Sigmoid colon (tissue), 7 donors: ENCODE results near the gene P2RX2. TPM values are rescaled to one million over a fixed set of nuclear protein-coding genes. Genes with fewer than 3 reads are reported as not detected.
A peak's percentile ranks its signal among the peaks of the same experiment; 100 is the strongest.

Experiments
- DNase-seq: peaks from one replicate; pipeline ENCODE4 v3.0.0-alpha.2; 2019
- H3K27ac ChIP-seq, 4 donors: fragments of 200-600 bp; sonication (generic); one replicate each; pipeline ENCODE4 v1.5.1; 2016 to 2019; ENCODE audit warnings: mild to moderate bottlenecking in 1 of 4
- H3K27me3 ChIP-seq, 3 donors: fragments of 200-600 bp; sonication (generic); one replicate each; pipeline ENCODE4 v1.5.1; 2019; ENCODE audit warnings: mild to moderate bottlenecking in 1 of 3
- H3K36me3 ChIP-seq, 4 donors: fragments of 200-600 bp; sonication (generic); one replicate each; pipeline ENCODE4 v1.5.1; 2016 to 2019
- H3K4me1 ChIP-seq, 4 donors: fragments of 200-600 bp; sonication (generic); one replicate each; pipeline ENCODE4 v1.5.1; 2017 to 2019
- H3K4me3 ChIP-seq, 4 donors: fragments of 200-600 bp; sonication (generic); one replicate each; pipeline ENCODE4 v1.5.1; 2017 to 2019; ENCODE audit warnings: mild to moderate bottlenecking in 2 of 4, moderate library complexity in 1 of 4
- H3K9me3 ChIP-seq, 4 donors: fragments of 200-600 bp in 3 of 4; sonication (generic) in 3 of 4; one replicate each; pipeline versions ENCODE4 v1.5.1 to v1.6.1; 2013 to 2019
- CTCF ChIP-seq, 4 experiments: fragments of 450-650 bp in 3 of 4; fragments of 200-600 bp in 1 of 4; IDR thresholded peaks; one replicate each; pipeline ENCODE4 v1.5.1; 2016 to 2019; ENCODE audit warnings: antibody characterized with exemption in 4 of 4, mild to moderate bottlenecking in 3 of 4, moderate library complexity in 2 of 4
- EP300 ChIP-seq, 4 donors: sonication (generic); formaldehyde crosslinking; IDR thresholded peaks; one replicate each; pipeline ENCODE4 v1.6.1; 2017; ENCODE audit warnings: antibody characterized with exemption in 4 of 4
- POLR2A ChIP-seq, 2 donors: fragments of 450-650 bp; IDR thresholded peaks; one replicate each; pipeline ENCODE4 v1.6.1; 2016; ENCODE audit warnings: antibody characterized with exemption in 2 of 2, mild to moderate bottlenecking in 2 of 2, moderate library complexity in 2 of 2
- POLR2AphosphoS5 ChIP-seq, 4 donors: sonication (generic); formaldehyde crosslinking; IDR thresholded peaks; one replicate each; pipeline ENCODE4 v1.6.1; 2017; ENCODE audit warnings: antibody characterized with exemption in 4 of 4
- WGBS, 2 donors: extraction: QIAGEN DNeasy Blood & Tissue Kit; methylation state at CpG; one replicate each; pipeline ENCODE4 v1.1.7; 2013; 5-methylcytosine and 5-hydroxymethylcytosine counted together
- intact Hi-C: fragments of 100-400 bp; cut with DNase I; formaldehyde crosslinking; loops from one replicate; pipeline ENCODE4 v1.15.1; 2023
- polyA plus RNA-seq, 3 donors: library from polyadenylated mRNA; stranded (reverse); fragments of 200-250 nt; gene quantifications; one replicate each; pipeline ENCODE4 v1.2.3, GENCODE V29; 2013
- total RNA-seq, 4 donors: library from RNA; depleted of rRNA; stranded (reverse); fragments of >200 nt; gene quantifications; one replicate each; pipeline ENCODE4 v1.1.0, GENCODE V29; 2016
- donor health status: healthy with polysubstance abuse.
- donor health status: Bipolar disorder and iron deficiency.
- donor health status: healthy.

P2RX2 gene
- total and polyA plus RNA-seq, 7 donors: 0.16 to 1.4 (median 0.36) TPM; not detected in 2

GRCh38 chr12:132600048-132601032, 18.2 kb upstream of the P2RX2 start:
- peak; percentile 81 for DNase-seq
- Histone ChIP-seq H3K36me3 (no peaks in the 10 kb centered on the region), H3K27ac (peak overlapping the region in 2 of 4 donors; percentile 1 to 54), H3K27me3 (peaks cover 13 to 40% (median 29%) of the 10 kb centered on the region in 3 donors), H3K9me3 (no peaks in the 10 kb centered on the region), H3K4me1 (peaks cover 0 to 25% (median 17%) of the 10 kb centered on the region in 4 donors), H3K4me3 (peak overlapping the region; percentile 23 to 53 (median 42))
- intact Hi-C loops: loop anchor here (2.0 kb wide), 1 partner anchor 14 kb away; no protein-coding TSS in a partner anchor
- TF ChIP-seq POLR2A (IDR thresholded peaks at IDR 0.05) (no peak), CTCF (IDR thresholded peaks at IDR 0.05) (peak in 3 of 4 experiments; percentile 33 to 57 (median 52))
- 23 to 33% methylated on average over 45 of the region's 45 CpGs for whole genome bisulfite sequencing, 2 donors

- Histone ChIP-seq H3K27ac (no peak overlapping the region), H3K4me3 (peak overlapping the region in 1 of 4 donors; percentile 53), H3K27me3 (peaks cover 13 to 47% (median 38%) of the 10 kb centered on the region in 3 donors), H3K9me3 (no peaks in the 10 kb centered on the region), H3K36me3 (no peaks in the 10 kb centered on the region), H3K4me1 (peaks cover 0 to 25% (median 14%) of the 10 kb centered on the region in 4 donors)
- WGBS, 2 donors: 76 to 84% methylated on average over 31 of the region's 31 CpGs
- intact Hi-C loops: loop anchor here (2.0 kb wide), 1 partner anchor 13 kb away; no protein-coding TSS in a partner anchor
- no peak for DNase-seq
- TF ChIP-seq POLR2A (IDR thresholded peaks at IDR 0.05) (no peak), CTCF (IDR thresholded peaks at IDR 0.05) (no peak), POLR2AphosphoS5 (IDR thresholded peaks at IDR 0.05) (no peak), EP300 (IDR thresholded peaks at IDR 0.05) (no peak)
Observed at GRCh38 chr12:132601171-132601883, 17.2 kb upstream of the P2RX2 start.

GRCh38 chr12:132602572-132603239, 15.9 kb upstream of the P2RX2 start:
- no peak for TF ChIP-seq POLR2A (IDR thresholded peaks at IDR 0.05)
- TF ChIP-seq CTCF (IDR thresholded peaks at IDR 0.05): no peak
- no peak for TF ChIP-seq EP300 (IDR thresholded peaks at IDR 0.05)
- no peak for TF ChIP-seq POLR2AphosphoS5 (IDR thresholded peaks at IDR 0.05)
- Histone ChIP-seq H3K27me3 (peaks cover 13 to 54% (median 47%) of the 10 kb centered on the region in 3 donors), H3K4me3 (no peak overlapping the region), H3K36me3 (no peaks in the 10 kb centered on the region), H3K27ac (peak overlapping the region in 3 of 4 donors; percentile 2 to 55 (median 39)), H3K9me3 (no peaks in the 10 kb centered on the region), H3K4me1 (peaks cover 0 to 25% (median 12%) of the 10 kb centered on the region in 4 donors)
- DNase-seq: no peak
- intact Hi-C loops: no loop called here
- 11 to 44% methylated on average over 29 of the region's 29 CpGs for WGBS, 2 donors
